Right lobe of liver (tissue), 4 donors: ENCODE measurements around the gene XRCC2.

Experiments
- CTCF ChIP-seq, 4 donors: fragments of 200-600 bp in 3 of 4; fragments of 450-650 bp in 1 of 4; IDR thresholded peaks; one replicate each; pipeline versions ENCODE4 v1.5.1 to v1.8.0; 2016 to 2022; ENCODE audit warnings: antibody characterized with exemption in 4 of 4, mild to moderate bottlenecking in 2 of 4
- POLR2A ChIP-seq: fragments of 450-650 bp; IDR thresholded peaks from one replicate; pipeline ENCODE4 v1.6.1; 2017; ENCODE audit warnings: antibody characterized with exemption, mild to moderate bottlenecking
- donor health status: DM: no; HTN: no; CAD: no.
- donor health status: DM: no; HTN: no; CAD: no.
- donor health status: DM: no; HTN: yes; CAD: no.

DNA sequence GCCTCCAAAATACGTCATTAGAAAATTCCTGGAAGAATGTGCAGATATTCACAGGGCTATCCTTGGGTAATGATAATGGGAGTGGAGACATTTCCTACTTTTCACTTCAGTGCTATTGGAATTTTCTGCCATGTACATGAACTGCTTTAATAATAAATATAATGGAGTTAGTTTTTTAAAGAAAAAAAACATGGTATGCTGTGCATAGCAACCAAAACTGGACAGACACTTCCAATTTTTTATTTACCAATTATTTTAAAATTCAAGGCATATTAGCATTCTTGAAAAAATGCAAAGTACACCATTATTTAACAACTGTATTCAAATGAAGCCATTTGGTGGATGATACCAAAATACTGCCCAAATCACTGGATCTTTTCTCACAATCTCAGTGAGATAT lies 3.3 kb downstream of the XRCC2 start:
- TF ChIP-seq CTCF (IDR thresholded peaks at IDR 0.05) (no peak), POLR2A (no peak)
